Mucosa of stomach (tissue), 1 donor: ENCODE data around the gene LRP1B.

ENCODE experiments used
- H3K27me3 ChIP-seq: one replicate; pipeline ENCODE4 v1.7.0; 2013; ENCODE audit warnings: mild to moderate bottlenecking, low read length; ENCODE audit not compliant: control insufficient read depth, insufficient read depth
- H3K36me3 ChIP-seq: one replicate; pipeline ENCODE4 v1.7.0; 2013; ENCODE audit warnings: low read length; ENCODE audit not compliant: control insufficient read depth, insufficient read depth
- H3K4me1 ChIP-seq: one replicate; pipeline ENCODE4 v1.7.0; 2013; ENCODE audit warnings: mild to moderate bottlenecking, low read length; ENCODE audit not compliant: control insufficient read depth, insufficient read depth
- H3K4me3 ChIP-seq: one replicate; pipeline ENCODE4 v1.7.0; 2013; ENCODE audit warnings: low read length
- H3K9ac ChIP-seq: one replicate; pipeline ENCODE4 v1.7.0; 2013; ENCODE audit warnings: mild to moderate bottlenecking, low read length, moderate library complexity
- H3K9me3 ChIP-seq: one replicate; pipeline ENCODE4 v1.7.0; 2013; ENCODE audit warnings: mild to moderate bottlenecking, low read length, moderate library complexity; ENCODE audit not compliant: control insufficient read depth
- donor health status: Pancreatic carcinoma.

The LRP1B gene

GRCh38 chr2:141778315-141778835 lies 352.4 kb downstream of the LRP1B start:
- no peak overlapping the region for H3K9ac ChIP-seq
- no peaks in the 10 kb centered on the region for H3K36me3 ChIP-seq
- no peaks in the 10 kb centered on the region for H3K9me3 ChIP-seq
- no peaks in the 10 kb centered on the region for H3K4me1 ChIP-seq
- no peak overlapping the region for H3K4me3 ChIP-seq
- H3K27me3 ChIP-seq = no peaks in the 10 kb centered on the region

GRCh38 chr2:141770530-141770929 lies 360.3 kb downstream of the LRP1B start:
- Histone ChIP-seq H3K4me1 (no peaks in the 10 kb centered on the region), H3K27me3 (no peaks in the 10 kb centered on the region), H3K36me3 (no peaks in the 10 kb centered on the region), H3K9ac (no peak overlapping the region), H3K9me3 (no peaks in the 10 kb centered on the region), H3K4me3 (no peak overlapping the region)

- Histone ChIP-seq H3K9me3 (no peaks in the 10 kb centered on the region), H3K27me3 (no peaks in the 10 kb centered on the region), H3K4me1 (no peaks in the 10 kb centered on the region), H3K4me3 (no peak overlapping the region), H3K9ac (no peak overlapping the region), H3K36me3 (no peaks in the 10 kb centered on the region)
Measured at GRCh38 chr2:141767691-141768090, 363.1 kb downstream of the LRP1B start.

GRCh38 chr2:141767051-141767450 lies 363.8 kb downstream of the LRP1B start:
- Histone ChIP-seq H3K27me3 (no peaks in the 10 kb centered on the region), H3K9me3 (no peaks in the 10 kb centered on the region), H3K4me1 (no peaks in the 10 kb centered on the region), H3K9ac (no peak overlapping the region), H3K4me3 (no peak overlapping the region), H3K36me3 (no peaks in the 10 kb centered on the region)

GRCh38 chr2:141766225-141766624 lies 364.6 kb downstream of the LRP1B start:
- H3K9ac ChIP-seq = no peak overlapping the region
- no peaks in the 10 kb centered on the region for H3K36me3 ChIP-seq
- H3K27me3 ChIP-seq = no peaks in the 10 kb centered on the region
- H3K4me1 ChIP-seq = no peaks in the 10 kb centered on the region
- H3K4me3 ChIP-seq = no peak overlapping the region
- no peaks in the 10 kb centered on the region for H3K9me3 ChIP-seq

GRCh38 chr2:141748616-141749015 lies 382.2 kb downstream of the LRP1B start:
- H3K4me3 ChIP-seq = no peak overlapping the region
- no peak overlapping the region for H3K9ac ChIP-seq
- H3K9me3 ChIP-seq = no peaks in the 10 kb centered on the region
- no peaks in the 10 kb centered on the region for H3K27me3 ChIP-seq
- H3K4me1 ChIP-seq = no peaks in the 10 kb centered on the region
- no peaks in the 10 kb centered on the region for H3K36me3 ChIP-seq

GRCh38 chr2:141741652-141742051 lies 389.2 kb downstream of the LRP1B start:
- H3K4me3 ChIP-seq = no peak overlapping the region
- no peaks in the 10 kb centered on the region for H3K9me3 ChIP-seq
- no peaks in the 10 kb centered on the region for H3K36me3 ChIP-seq
- no peak overlapping the region for H3K9ac ChIP-seq
- H3K27me3 ChIP-seq = no peaks in the 10 kb centered on the region
- H3K4me1 ChIP-seq = no peaks in the 10 kb centered on the region

GRCh38 chr2:141737492-141738255 lies 393.1 kb downstream of the LRP1B start:
- H3K36me3 ChIP-seq = no peaks in the 10 kb centered on the region
- H3K4me1 ChIP-seq = no peaks in the 10 kb centered on the region
- H3K4me3 ChIP-seq = no peak overlapping the region
- no peak overlapping the region for H3K9ac ChIP-seq
- no peaks in the 10 kb centered on the region for H3K9me3 ChIP-seq
- no peaks in the 10 kb centered on the region for H3K27me3 ChIP-seq

GRCh38 chr2:141736466-141736865 lies 394.4 kb downstream of the LRP1B start:
- Histone ChIP-seq H3K36me3 (no peaks in the 10 kb centered on the region), H3K4me3 (no peak overlapping the region), H3K9ac (no peak overlapping the region), H3K27me3 (no peaks in the 10 kb centered on the region), H3K4me1 (no peaks in the 10 kb centered on the region), H3K9me3 (no peaks in the 10 kb centered on the region)

GRCh38 chr2:141728886-141729285 lies 401.9 kb downstream of the LRP1B start:
- no peaks in the 10 kb centered on the region for H3K4me1 ChIP-seq
- H3K9ac ChIP-seq = no peak overlapping the region
- no peak overlapping the region for H3K4me3 ChIP-seq
- no peaks in the 10 kb centered on the region for H3K27me3 ChIP-seq
- no peaks in the 10 kb centered on the region for H3K9me3 ChIP-seq
- no peaks in the 10 kb centered on the region for H3K36me3 ChIP-seq

- H3K4me1 ChIP-seq = no peaks in the 10 kb centered on the region
- no peak overlapping the region for H3K4me3 ChIP-seq
- no peaks in the 10 kb centered on the region for H3K9me3 ChIP-seq
- H3K27me3 ChIP-seq = no peaks in the 10 kb centered on the region
- no peaks in the 10 kb centered on the region for H3K36me3 ChIP-seq
- no peak overlapping the region for H3K9ac ChIP-seq
Measured at GRCh38 chr2:141728142-141728541, 402.7 kb downstream of the LRP1B start.

GRCh38 chr2:141724426-141724825 lies 406.4 kb downstream of the LRP1B start:
- Histone ChIP-seq H3K9ac (no peak overlapping the region), H3K4me3 (no peak overlapping the region), H3K27me3 (no peaks in the 10 kb centered on the region), H3K36me3 (no peaks in the 10 kb centered on the region), H3K9me3 (no peaks in the 10 kb centered on the region), H3K4me1 (no peaks in the 10 kb centered on the region)
